Activated CD4-positive, alpha-beta T cell treated with anti-CD3 and anti-CD28 coated beads, Interleukin-2, amount 50 U/mL, for 24 hours (primary cell): ENCODE data around the gene MEST.
"Not testable (repeated sequence)": the region's sequence is repeated elsewhere in the genome, so short reads cannot be mapped to it uniquely, and the experiment has no call there.

ENCODE experiments used
- DNase-seq, 2 donors: peaks; one replicate each; pipeline ENCODE4 v3.0.0-alpha.2; 2020; ENCODE audit warnings: low read depth in 1 of 2, low spot score in 1 of 2

Gene MEST

DNA sequence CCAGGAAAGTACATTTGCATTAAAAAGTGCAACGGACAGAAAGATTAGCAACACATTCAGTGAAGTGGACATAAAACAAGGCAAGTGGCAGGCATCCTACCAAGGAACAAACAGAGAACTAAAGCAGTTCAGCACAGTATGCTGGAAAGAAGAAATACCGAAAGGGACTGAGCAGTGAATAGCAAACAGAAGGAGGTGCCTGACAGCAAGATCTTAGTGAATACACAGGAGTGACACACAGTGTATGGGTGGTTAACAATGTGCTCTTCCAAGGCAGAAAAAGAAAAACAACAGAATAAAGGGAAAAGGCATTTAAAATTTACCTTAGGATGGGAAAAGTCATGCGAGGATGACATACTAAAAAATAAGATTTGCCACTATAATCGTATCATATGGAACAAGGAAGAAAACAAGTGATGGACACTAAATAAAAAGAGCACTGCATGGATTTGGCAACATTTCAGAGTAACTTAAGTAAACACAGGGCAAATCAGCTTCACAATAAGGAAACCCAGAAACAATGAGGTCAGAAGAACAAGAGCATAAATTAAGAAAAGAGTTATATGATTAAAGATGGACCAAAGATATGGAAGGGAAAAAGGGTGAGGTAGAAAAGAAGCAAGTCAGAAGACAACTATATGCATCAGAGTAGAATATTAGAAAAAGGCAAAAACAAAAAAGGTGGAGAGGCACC lies 29.5 kb downstream of the MEST start:
- DNase-seq, result no peak

DNA sequence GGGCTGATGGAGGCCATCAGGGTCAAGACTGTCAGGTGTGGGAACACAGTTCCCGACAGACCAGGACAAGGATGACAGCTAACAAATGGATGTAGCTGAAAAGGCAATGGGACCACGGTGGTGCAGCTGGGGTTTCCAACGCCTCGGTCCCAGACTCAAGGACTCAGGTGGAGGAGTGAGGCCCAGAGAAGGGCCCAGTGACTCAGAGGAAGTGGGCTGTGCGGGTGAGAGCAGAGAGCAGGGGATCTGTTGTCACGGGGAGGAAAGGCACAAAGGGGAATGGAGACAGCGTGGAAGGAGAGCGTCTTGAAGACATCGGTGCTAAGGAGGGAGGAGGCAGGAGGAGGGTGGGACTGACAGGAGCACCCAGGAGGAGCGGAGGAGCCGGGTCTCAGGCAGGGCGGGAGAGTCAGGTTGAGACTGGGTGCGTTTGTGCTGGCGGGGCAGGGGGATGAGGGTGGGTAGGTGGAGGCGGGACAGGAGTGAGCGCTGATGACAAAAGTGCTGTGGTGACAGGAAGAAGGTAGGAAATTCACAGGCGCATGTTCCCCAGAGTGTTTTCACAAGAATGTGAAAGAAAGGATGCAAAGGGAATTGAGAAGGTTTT lies 31.7 kb downstream of the MEST start:
- not testable (repeated sequence) for DNase-seq

GRCh38 chr7:130524628-130525027 lies 32.7 kb downstream of the MEST start:
- no peak for DNase-seq

DNA sequence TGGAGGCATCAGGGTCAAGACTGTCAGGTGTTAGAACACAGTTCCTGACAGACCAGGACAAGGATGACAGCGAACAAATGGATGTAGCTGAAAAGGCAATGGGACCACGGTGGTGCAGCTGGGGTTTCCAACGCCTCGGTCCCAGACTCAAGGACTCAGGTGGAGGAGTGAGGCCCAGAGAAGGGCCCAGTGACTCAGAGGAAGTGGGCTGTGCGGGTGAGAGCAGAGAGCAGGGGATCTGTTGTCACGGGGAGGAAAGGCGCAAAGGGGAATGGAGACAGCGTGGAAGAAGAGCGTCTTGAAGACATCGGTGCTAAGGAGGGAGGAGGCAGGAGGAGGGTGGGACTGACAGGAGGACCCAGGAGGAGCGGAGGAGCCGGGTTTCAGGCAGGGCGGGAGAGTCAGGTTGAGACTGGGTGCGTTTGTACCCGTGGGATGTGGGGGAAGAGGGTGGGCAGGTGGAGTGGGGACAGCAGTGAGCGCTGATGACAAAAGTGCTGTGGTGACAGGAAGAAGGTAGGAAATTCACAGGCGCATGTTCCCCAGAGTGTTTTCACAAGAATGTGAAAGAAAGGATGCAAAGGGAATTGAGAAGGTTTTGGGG lies 36.0 kb downstream of the MEST start:
- not testable (repeated sequence) for DNase-seq

DNA sequence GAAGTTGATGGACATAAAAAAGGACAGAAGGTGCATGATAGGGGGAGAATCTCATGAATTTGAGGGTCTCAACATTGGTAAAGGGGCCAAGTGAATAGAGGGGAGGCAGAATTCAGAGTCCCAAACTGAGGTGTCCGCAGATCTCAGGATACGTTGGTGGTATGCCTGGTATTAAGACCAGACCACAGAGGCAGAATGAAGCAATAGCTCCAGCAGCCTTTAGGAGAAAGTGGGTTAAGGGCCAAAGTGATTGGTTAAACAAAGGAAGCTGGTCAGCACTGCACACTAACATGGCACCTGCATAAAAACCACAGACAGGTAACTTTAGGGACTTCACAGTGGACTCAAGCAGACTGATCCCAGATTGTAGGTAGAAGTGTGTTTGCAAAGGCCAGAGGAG lies 37.5 kb downstream of the MEST start:
- DNase-seq, result no peak

GRCh38 chr7:130537894-130538293 lies 46.0 kb downstream of the MEST start:
- DNase-seq, result not testable (repeated sequence)

DNA sequence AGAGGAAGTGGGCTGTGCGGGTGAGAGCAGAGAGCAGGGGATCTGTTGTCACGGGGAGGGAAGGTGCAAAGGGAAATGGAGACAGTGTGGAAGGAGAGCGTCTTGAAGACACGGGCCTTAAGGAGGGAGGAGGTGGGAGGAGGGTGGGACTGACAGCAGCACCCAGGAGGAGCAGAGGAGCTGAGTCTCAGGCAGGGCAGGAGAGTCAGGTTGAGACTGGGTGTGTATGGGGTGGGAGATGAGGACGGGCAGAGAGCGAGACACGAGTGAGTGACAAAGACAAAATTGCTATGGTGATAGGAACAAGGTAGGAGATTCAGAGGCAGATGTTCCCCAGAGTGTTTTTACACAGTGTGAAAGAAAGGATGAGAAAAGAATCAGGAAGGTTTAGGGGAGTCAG lies 49.4 kb downstream of the MEST start:
- not testable (repeated sequence) for DNase-seq

GRCh38 chr7:130542297-130542696 lies 50.4 kb downstream of the MEST start:
- not testable (repeated sequence) for DNase-seq

DNA sequence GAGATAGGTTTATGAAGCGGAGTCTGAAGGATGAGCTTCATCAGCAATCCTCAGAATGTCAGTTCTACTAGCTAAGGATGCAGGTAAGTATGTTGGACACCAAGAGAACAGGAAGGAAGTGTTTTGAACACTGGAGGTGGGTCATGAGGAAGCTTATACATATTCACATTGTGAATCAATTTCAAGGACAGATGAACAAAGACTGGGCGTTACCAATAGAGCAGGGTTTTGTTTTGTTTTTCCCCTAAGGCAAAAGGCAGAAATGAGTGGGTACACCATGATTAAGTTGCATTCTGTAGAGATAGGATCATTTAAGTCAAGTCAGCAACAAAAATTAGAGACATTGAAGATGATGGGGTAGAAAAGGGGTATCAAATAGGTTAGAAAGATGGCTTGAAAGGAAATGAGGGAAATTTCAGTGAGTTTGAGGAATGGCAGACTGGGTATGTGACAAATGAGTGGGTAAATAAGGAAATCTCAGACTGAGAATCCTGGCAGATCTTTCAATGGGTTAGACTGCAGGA lies 51.7 kb downstream of the MEST start:
- no peak for DNase-seq

DNA sequence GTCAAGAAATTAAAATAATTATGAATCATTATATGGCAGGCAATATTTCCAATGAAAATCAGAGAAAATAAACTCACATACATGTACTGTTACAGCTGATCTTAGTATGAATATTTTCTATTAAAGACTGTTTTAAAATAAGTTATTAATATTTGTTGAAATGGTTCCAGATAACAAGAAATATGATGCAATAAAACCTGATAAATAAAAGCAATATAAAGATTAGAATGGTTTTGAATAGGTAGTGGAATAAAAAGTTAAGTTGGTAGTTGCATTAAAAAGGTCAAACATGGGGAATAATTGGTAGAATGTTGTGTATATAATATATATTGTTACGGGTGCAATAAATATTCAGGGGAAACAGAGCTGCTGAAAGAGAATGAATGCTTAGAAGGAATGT lies 52.5 kb downstream of the MEST start:
- DNase-seq, result no peak

DNA sequence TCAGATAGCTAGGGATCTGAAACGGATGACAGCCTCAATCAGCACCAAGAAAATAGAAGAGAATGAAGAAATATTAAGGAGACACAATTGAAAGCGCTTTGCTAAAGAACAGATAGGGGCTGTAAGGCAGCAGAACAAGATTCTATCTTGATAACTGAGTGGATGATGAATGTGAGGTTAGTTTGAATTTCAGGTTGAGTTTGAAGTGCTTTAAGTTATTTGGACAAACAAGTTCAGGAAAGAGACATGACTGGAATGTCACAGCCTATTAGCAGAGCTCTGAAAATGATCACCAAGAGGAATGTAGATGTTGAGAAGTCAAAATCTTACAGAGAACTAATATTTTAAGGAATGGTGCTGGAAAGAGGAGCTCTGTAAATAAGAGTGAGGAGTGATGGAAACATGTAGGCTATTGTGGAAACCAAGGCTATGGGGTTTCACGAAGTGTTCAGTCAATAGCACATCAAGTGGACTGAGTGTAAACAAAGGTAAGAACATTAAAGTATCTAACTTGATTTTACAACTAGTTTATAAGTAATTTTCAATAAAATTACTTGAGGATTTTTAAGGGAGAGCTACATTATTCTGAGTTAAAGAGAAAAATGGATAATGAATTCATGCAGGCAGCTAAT lies 61.6 kb downstream of the MEST start:
- DNase-seq, result no peak

GRCh38 chr7:130554481-130554880 lies 62.6 kb downstream of the MEST start:
- no peak for DNase-seq
